Glomerular visceral epithelial cell (primary cell): ENCODE results near the gene TRPM4.
"Not testable (repeated sequence)": the region's sequence is repeated elsewhere in the genome, so short reads cannot be mapped to it uniquely, and the experiment has no call there.

Experiments used
- DNase-seq: peaks from one replicate; pipeline ENCODE4 v3.0.0-alpha.2; 2016; ENCODE audit errors: extremely low spot score

The TRPM4 gene

GRCh38 chr19:49190781-49191180 is 33.2 kb downstream of the TRPM4 start:
- no peak for DNase-seq

GRCh38 chr19:49193822-49194394 is 36.3 kb downstream of the TRPM4 start:
- no peak for DNase-seq

- no peak for DNase-seq
Observed at GRCh38 chr19:49194408-49194807, 36.8 kb downstream of the TRPM4 start.

- DNase-seq: no peak
Observed at GRCh38 chr19:49196527-49197240, 39.1 kb downstream of the TRPM4 start.

GRCh38 chr19:49200238-49200862 is 42.8 kb downstream of the TRPM4 start:
- DNase-seq: peak; percentile 21

GRCh38 chr19:49201042-49201441 is 43.5 kb downstream of the TRPM4 start:
- no peak for DNase-seq

GRCh38 chr19:49205114-49205513 is 47.5 kb downstream of the TRPM4 start:
- no peak for DNase-seq

GRCh38 chr19:49209502-49209901 is 51.9 kb downstream of the TRPM4 start:
- DNase-seq: not testable (repeated sequence)

- peak; percentile 13 for DNase-seq
Observed at GRCh38 chr19:49210108-49210900, 52.7 kb downstream of the TRPM4 start.

- no peak for DNase-seq
Observed at GRCh38 chr19:49210901-49211451, 53.4 kb downstream of the TRPM4 start.

GRCh38 chr19:49212016-49212701 is 54.6 kb downstream of the TRPM4 start:
- no peak for DNase-seq

GRCh38 chr19:49213791-49214190 is 56.2 kb downstream of the TRPM4 start:
- DNase-seq: no peak

GRCh38 chr19:49214701-49215100 is 57.1 kb downstream of the TRPM4 start:
- DNase-seq: no peak

- no peak for DNase-seq
Observed at GRCh38 chr19:49216071-49216470, 58.5 kb downstream of the TRPM4 start.

- no peak for DNase-seq
Observed at GRCh38 chr19:49217382-49217781, 59.8 kb downstream of the TRPM4 start.

GRCh38 chr19:49222011-49222410 is 64.4 kb downstream of the TRPM4 start:
- DNase-seq: no peak

GRCh38 chr19:49222528-49222927 is 64.9 kb downstream of the TRPM4 start:
- DNase-seq: no peak

- no peak for DNase-seq
Observed at GRCh38 chr19:49223472-49223871, 65.9 kb downstream of the TRPM4 start.

- not testable (repeated sequence) for DNase-seq
Observed at GRCh38 chr19:49224441-49224840, 66.8 kb downstream of the TRPM4 start.

GRCh38 chr19:49224879-49225278 is 67.3 kb downstream of the TRPM4 start:
- DNase-seq: peak; percentile 69

GRCh38 chr19:49229416-49229815 is 71.8 kb downstream of the TRPM4 start:
- DNase-seq: no peak
